ENCODE data around the gene KREMEN2.

The KREMEN2 gene

DNA sequence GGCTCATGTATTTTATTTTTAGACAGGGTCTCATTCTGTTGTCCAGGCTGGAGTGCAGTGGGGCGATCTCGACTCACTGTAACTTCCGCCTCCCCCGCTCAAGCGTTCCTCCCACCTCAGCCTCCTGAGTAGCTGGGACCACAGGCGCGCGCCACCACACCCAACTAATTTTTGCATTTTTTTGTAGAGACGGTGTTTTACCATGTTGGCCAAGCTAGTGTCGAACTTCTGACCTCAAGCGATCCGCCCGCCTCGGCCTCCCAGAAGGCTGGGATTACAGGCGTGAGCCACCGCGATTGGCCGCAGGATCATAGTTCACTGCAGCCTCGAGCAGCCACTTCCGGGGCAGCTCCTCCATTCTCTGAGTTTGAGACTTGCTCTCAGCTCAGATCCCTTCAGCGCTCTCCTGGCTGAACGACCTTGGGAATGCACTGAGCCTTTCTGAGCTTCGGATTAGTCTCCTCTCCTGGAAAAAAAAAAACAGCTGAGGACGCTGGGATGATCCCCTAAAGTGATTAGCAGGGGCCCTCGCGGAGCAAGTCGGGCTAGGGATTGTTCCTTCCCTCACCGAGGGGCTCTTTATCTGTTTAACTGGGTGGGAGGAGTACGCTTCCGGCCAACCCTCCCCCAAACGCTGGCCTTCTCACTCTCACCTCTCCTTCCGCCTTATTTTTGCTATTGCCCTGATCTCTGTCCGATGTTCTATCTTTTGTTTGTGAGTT, 17.3 kb downstream of the KREMEN2 start:
- no peak for DNase-seq

DNA sequence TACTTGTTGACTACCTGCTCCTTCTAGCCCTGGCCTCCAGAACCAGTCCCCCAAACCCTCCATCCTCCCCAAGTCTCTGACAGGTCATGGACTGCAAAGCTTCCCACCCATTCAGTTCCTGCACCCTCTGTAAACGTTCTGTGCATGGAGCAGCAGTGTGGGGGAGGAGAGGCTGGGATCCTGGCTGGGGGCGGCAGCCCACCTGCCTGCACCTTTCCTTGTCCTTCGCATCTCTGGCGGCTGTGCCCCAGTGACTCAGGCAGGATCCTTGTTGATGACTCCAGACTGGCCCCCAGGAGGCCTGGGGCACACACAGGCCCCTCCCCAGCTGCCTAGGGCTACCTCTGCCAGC, 17.8 kb downstream of the KREMEN2 start:
- no peak for DNase-seq

DNA sequence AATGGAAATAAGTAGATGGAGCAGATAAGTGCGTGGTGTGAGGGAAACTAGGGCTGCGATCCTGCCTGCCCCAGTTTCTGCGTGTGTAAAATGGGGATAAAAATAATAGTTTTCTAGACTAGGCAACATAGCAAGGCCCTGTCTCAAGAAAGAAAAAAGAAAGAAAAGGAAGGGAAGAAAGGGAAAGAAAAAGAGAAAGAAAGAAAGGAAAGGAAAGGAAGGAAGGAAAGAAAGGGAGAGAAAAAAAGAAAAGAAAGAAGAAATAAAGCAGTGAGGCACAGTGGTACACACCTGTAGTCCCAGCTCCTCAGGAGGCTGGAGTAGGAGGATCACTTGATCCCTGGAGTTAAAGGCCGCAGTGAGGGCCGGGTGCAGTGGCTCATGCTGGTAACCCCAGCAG, 18.3 kb downstream of the KREMEN2 start:
- DNase-seq: no peak

GRCh38 chr16:2983706-2984136, 19.6 kb downstream of the KREMEN2 start:
- peak; percentile 76 for DNase-seq

- DNase-seq: no peak
Observed at GRCh38 chr16:2985462-2985861, 21.4 kb downstream of the KREMEN2 start.

GRCh38 chr16:2985893-2986355, 21.8 kb downstream of the KREMEN2 start:
- no peak for DNase-seq

DNA sequence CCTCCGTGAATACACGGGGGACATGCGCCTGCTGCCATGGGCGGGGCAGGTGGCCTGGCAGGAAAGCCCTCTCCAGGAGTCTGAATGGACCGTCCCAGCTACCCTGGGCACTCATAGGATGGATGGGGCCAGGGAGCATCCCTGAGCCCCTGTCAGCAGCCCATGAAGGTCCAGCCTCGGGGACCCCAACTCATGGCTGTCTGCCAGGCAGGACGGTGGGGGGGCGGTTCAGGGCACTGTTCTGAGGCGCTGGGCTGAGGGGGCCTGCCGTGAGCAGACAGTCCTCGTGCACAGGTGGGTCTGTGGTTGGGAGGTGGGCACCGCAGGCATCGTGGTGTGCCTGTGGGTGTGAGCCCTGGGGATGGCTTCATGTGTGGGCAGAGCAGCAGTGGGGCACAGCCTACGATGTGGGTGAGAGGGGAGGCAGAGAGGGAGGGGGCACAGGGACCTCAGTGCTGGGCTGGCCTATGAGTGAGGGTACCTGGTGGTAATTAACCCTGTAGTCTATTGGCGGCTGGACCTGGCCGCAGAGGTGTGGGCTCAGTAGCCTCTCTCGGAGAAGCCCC, 22.6 kb downstream of the KREMEN2 start:
- DNase-seq: no peak

DNA sequence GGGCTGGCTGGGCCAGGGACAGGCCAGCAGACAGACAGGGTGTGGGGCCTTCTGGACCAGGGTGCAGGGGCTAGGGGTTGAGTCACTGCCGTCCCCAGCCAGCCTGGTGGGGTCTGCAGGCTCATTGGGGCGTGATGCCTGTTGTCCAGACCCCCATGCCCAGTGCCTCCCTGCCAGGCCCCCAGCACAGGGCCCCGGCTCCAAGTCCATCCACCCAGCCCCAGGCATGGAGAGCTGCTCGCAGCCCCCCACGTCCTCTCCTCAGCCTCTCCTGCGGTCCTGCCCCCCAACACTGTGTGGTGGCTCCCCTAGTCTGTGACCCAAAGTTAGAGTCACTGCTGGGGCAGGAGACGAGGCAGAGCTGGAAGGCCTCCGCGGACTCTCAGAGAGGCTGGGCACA, 23.2 kb downstream of the KREMEN2 start:
- no peak for DNase-seq

DNA sequence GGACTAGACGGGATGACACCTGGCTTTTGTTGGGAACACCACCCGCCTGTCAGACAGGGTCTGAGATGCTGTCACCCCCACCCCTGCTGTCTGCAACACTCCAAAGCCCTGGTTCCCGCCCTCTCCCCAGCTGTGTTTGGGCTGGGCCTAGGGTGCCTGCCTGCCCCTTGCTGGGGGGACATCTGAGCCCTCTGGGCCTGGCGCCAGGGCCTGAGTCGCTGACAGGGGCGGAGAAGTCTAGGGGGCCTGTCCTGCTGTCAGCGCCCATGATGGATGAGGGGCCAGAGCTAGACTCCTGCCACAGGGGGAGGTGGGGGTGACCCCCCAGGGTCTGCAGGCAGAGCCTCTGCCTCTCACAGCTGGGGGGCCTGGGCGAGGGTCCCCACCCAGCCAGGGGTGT, 23.8 kb downstream of the KREMEN2 start:
- DNase-seq: no peak

DNA sequence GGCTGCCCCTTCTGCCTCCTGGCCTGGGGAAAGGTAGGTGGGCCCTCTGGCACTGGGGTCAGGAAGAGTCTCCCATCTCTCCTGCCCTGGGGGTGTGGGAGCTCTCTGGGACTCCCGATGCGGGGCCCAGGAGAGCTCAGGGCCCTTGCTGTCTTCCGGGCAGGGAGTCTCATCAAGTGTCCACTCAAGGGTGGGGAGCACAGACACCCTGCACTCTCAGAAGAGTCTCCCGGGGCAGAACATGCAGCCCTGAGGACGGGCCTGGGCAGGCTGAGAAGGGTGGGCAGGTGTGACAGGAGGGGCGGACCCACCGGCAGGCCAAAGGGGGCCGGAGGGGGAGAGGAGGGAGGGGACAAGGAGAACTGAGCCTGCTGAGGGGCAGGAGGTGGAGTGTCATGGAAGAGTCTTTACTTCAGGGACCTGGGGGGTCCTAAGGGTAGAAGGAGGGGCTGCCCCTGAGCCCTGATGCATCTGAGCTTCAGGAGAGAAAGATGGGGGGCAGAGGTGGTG, 24.6 kb downstream of the KREMEN2 start:
- DNase-seq: no peak

GRCh38 chr16:2990891-2991290, 26.8 kb downstream of the KREMEN2 start:
- no peak for DNase-seq

- DNase-seq: no peak
Observed at GRCh38 chr16:2991566-2992261, 27.6 kb downstream of the KREMEN2 start.

DNA sequence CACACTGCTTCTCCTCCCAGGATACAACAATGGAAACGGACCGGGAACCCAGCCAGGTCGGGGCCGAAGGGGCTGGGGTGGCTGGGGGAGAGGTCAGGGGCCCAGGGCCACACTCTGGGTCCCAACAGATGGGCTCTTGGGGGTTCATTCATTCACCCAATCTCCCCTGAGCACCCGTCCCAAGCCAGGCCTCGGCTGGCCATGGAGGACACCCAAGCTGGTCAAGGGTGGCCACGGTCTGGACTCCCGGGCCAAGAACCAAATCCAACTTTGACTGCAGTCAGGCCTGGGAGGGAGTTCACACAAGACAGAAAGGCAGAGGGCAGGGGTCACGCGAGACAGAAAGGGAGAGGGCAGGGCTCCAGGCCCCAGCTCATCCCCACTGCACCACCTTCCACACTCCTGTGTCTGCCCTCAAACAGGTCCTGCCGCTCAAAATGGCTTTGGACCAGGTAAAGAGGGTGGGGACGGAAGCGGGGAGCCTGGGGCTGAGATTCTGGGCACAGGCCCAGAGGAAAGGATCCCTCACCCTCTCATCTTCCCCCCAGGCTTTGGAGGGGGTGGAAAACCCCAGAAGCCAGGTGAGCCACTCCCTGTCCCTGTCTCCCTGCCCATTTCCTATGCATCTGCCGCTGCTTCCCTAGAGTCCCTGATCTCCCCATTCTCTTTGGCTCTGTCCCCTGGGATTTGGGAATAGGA, 28.5 kb downstream of the KREMEN2 start:
- DNase-seq: no peak

- no peak for DNase-seq
Observed at GRCh38 chr16:2996298-2996697, 32.2 kb downstream of the KREMEN2 start.

DNA sequence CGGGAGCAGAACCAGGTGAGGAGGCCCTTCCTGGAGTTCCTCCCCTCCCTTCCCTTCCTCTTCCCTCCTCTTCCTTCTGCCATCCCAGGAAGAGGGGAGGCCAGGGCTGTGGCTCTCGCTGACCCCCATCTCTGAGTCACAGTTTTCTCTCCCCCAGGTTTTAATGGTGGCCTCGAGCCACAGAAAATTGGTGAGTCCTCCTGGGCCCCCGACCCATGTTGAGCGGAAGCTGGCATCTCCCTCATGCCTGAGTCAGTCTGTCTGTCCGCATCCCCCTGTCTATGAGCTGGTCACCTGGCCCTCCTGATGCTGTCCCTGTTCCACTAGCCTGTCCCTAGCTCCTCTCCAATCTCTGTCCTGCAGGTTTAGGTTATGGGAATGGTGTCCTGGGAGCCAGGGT, 35.9 kb downstream of the KREMEN2 start:
- DNase-seq: no peak

DNA sequence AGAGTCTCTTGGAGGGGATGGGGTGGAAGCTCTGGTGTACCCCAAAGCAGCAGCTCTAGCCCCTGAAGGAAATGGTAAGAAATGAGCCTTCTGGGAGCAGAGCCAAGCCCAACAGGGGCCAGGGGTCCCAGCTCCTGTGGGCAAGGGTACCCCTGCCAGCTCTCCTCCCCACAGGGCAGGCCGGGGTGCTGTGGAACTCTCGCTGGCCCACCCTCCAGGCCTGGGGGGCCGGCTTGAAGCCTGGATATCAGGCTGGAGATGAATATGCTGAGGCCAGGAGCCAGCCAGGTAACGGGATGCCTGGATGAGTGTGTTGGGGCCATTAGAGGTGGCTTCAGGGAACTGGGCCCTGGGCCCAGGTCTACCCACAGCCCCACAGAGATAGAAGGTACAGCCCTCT, 36.5 kb downstream of the KREMEN2 start:
- DNase-seq: no peak

DNA sequence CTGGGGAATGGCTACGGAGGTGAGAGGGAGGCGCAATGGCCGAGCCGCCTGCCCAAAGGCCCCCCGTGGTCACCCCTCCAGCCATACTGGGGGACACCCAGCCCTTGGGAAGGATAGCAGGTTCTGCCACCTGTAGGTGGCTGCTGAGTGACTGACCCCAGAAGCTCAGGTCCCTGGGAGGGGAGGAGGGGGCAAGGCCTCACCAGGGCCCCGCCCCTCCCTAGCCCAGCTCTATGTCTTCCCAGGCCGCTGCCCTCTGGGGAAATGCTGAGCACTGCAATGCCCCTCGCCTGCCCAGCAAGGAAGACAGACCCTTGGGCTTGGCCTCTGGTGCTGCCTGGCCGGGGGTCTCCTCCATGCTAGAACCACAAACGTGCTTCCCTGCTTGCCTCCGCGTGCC, 37.2 kb downstream of the KREMEN2 start:
- DNase-seq: no peak

DNA sequence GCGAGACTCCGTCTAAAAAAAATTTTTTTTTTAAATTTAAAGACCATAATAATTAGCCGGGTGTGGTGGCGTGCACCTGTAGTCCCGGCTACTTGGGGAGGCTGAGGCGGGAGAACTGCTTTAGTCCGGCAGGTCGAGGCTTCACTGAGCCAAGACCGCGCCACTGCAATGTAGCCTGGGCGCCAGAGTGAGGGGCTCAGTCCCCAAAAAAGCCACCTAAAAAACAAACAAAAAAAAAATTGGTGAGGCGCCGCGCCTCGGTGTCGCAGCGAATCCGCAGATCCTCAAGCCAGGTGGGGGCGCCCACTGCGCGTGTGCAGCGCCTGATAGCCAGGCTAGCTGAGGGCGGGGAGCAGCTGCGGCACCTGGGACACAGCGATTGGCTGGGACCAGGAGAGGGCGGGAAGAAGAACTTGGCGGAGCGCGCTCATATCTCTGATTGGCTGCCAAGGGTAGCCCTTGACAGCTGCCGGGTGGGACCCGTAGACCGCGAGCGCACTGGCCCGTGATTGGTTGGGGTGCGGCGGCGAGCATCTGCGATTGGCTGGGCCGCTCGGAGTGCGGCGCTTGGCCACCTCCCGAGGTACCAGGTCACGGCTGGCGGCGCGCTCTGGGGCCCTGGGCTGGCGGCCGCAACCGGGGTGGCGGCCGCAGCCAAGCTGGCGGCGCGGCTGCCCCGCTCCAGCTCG, 39.7 kb downstream of the KREMEN2 start:
- peak; percentile 99 for DNase-seq

- no peak for DNase-seq
Observed at GRCh38 chr16:3004319-3004718, 40.2 kb downstream of the KREMEN2 start.

DNA sequence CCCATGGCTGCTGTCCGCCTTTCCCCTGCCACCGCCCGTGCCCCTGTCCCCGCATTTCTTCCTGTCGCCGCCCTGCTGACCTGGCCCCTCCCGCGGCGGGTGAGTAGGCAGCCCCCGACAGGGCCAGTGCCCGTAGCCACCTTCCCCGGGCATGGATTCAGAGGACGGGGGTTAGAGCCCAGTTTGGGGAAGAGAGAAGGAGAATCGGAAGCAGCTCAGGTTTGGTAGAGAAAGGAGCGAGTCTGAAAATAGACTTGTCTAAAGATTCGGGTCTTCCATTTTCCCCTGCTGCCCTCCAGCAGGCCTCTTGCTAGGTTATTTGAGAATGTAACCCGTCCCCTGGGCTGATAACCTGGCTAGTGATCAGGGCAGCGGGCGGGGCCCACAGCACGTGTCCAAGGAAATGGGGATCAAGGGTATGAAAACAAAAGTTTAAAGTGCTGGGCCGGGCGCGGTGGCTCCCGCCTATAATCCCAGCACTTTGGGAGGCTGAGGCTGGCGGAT, 40.8 kb downstream of the KREMEN2 start:
- DNase-seq: peak; percentile 68

- peak; percentile 86 for DNase-seq
Observed at GRCh38 chr16:3007059-3007956, 43.2 kb downstream of the KREMEN2 start.

Data from hematopoietic multipotent progenitor cell treated with erythropoietin and hydrocortisone succinate and interleukin-3 and kit ligand, for 8 days (in vitro differentiated cells).